GM20431 (cell line): Measurements from ENCODE around the gene RB1.
"Not testable (repeated sequence)": the region's sequence is repeated elsewhere in the genome, so short reads cannot be mapped to it uniquely, and the experiment has no call there.

ENCODE experiments used
- in situ Hi-C: fragments of 300-500 bp; cut with MseI, MboI; formaldehyde crosslinking; loops from one replicate; pipeline ENCODE4 v1.15.0; 2020; ENCODE audit warnings: low sequenced_read_pairs; ENCODE audit not compliant: unreplicated experiment

The RB1 gene

GRCh38 chr13:48401480-48401879 is 97.9 kb downstream of the RB1 start:
- in situ Hi-C loops: no loop called here

- in situ Hi-C loops: no loop called here
Observed at GRCh38 chr13:48402325-48402932, 98.9 kb downstream of the RB1 start.

GRCh38 chr13:48403151-48403631 is 99.6 kb downstream of the RB1 start:
- in situ Hi-C loops: no loop called here

- in situ Hi-C loops: no loop called here
Observed at GRCh38 chr13:48403913-48404312, 100.4 kb downstream of the RB1 start.

- in situ Hi-C loops: no loop called here
Observed at GRCh38 chr13:48404952-48405351, 101.4 kb downstream of the RB1 start.

- in situ Hi-C loops: no loop called here
Observed at GRCh38 chr13:48405875-48406274, 102.3 kb downstream of the RB1 start.

GRCh38 chr13:48410199-48410598 is 106.6 kb downstream of the RB1 start:
- in situ Hi-C loops: no loop called here

- in situ Hi-C loops: no loop called here
Observed at GRCh38 chr13:48411147-48411794, 107.7 kb downstream of the RB1 start.

- in situ Hi-C loops: no loop called here
Observed at GRCh38 chr13:48411841-48412531, 108.4 kb downstream of the RB1 start.

- in situ Hi-C loops: no loop called here
Observed at GRCh38 chr13:48412881-48413351, 109.4 kb downstream of the RB1 start, which contains the start of gene LPAR6. TSS of gene LPAR6 (minus strand) at chr13:48413113. CDS start at chr13:48412423, 690 bp downstream.

GRCh38 chr13:48414501-48414900 is 111.0 kb downstream of the RB1 start:
- in situ Hi-C loops: no loop called here

- in situ Hi-C loops: no loop called here
Observed at GRCh38 chr13:48415516-48415915, 112.0 kb downstream of the RB1 start.

GRCh38 chr13:48422003-48422402 is 118.5 kb downstream of the RB1 start:
- in situ Hi-C loops: not testable (repeated sequence)

- in situ Hi-C loops: no loop called here
Observed at GRCh38 chr13:48424212-48424611, 120.7 kb downstream of the RB1 start.

GRCh38 chr13:48426052-48426451 is 122.5 kb downstream of the RB1 start:
- in situ Hi-C loops: no loop called here

GRCh38 chr13:48426755-48427298 is 123.3 kb downstream of the RB1 start:
- in situ Hi-C loops: not testable (repeated sequence)

GRCh38 chr13:48429036-48429435 is 125.5 kb downstream of the RB1 start:
- in situ Hi-C loops: no loop called here

- in situ Hi-C loops: no loop called here
Observed at GRCh38 chr13:48429886-48430285, 126.3 kb downstream of the RB1 start.

- in situ Hi-C loops: no loop called here
Observed at GRCh38 chr13:48431431-48431830, 127.9 kb downstream of the RB1 start.

GRCh38 chr13:48431987-48432615 is 128.6 kb downstream of the RB1 start:
- in situ Hi-C loops: no loop called here
